Measurements from ENCODE around the gene KLHDC9. TPM values are rescaled to one million over a fixed set of nuclear protein-coding genes. Genes with fewer than 3 reads are reported as not detected.

Gene KLHDC9
- total and polyA plus RNA-seq, 9 of the 15 experiments (the other 6 are each of a cell fraction or from before 2014, with no cell fraction given): not detected

DNA sequence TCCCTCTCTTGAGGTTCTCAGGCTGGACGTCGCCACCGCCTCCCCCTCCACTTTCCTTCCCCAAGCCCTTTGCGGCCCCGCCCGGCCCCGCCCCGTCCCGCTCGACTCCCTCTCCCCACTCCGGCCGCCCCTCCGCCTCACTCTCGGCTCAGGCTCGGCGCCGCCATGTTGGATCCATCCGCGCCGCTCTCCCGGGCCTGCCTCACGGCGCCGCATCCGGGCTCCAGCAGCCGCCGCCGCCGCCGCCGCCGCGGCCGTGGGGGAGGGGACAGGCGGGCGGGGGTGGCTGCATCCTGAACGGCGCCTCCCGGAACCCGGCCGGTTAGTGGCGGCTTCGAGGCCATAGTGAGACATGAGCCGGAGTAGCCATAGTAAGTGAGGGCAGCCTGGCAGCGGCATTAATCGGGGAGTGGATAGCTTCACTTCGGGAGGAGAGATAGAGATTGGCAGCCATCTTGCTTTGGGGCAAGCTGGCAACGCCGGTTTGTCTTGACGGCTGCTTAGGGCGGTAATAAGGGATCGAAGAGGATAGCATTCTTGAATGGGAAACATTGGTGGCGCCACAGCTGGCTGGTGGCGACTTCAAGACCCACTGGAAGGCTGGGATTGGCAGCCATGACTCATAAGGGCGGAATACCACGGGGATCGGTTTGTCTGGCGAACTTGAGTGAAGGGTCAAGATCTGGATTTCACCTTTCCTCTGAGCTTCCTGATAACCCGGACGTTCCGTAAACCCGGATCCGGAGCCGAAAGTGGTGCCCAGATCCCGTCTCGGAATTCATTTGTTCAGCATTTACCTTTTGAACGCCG is 34.5 kb downstream of the KLHDC9 start, which contains the start of gene DEDD (continued):
- TF ChIP-seq, protein P1, sequence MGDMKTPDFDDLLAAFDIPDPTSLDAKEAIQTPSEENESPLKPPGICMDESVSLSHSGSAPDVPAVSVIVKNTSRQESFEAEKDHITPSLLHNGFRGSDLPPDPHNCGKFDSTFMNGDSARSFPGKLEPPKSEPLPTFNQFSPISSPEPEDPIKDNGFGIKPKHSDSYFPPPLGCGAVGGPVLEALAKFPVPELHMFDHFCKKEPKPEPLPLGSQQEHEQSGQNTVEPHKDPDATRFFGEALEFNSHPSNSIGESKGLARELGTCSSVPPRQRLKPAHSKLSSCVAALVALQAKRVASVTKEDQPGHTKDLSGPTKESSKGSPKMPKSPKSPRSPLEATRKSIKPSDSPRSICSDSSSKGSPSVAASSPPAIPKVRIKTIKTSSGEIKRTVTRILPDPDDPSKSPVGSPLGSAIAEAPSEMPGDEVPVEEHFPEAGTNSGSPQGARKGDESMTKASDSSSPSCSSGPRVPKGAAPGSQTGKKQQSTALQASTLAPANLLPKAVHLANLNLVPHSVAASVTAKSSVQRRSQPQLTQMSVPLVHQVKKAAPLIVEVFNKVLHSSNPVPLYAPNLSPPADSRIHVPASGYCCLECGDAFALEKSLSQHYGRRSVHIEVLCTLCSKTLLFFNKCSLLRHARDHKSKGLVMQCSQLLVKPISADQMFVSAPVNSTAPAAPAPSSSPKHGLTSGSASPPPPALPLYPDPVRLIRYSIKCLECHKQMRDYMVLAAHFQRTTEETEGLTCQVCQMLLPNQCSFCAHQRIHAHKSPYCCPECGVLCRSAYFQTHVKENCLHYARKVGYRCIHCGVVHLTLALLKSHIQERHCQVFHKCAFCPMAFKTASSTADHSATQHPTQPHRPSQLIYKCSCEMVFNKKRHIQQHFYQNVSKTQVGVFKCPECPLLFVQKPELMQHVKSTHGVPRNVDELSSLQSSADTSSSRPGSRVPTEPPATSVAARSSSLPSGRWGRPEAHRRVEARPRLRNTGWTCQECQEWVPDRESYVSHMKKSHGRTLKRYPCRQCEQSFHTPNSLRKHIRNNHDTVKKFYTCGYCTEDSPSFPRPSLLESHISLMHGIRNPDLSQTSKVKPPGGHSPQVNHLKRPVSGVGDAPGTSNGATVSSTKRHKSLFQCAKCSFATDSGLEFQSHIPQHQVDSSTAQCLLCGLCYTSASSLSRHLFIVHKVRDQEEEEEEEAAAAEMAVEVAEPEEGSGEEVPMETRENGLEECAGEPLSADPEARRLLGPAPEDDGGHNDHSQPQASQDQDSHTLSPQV (IDR thresholded peaks at IDR 0.05): 0 out of 2 replicates have a peak, but pooled peaks have one; percentile 31
- TF ChIP-seq, protein P2, sequence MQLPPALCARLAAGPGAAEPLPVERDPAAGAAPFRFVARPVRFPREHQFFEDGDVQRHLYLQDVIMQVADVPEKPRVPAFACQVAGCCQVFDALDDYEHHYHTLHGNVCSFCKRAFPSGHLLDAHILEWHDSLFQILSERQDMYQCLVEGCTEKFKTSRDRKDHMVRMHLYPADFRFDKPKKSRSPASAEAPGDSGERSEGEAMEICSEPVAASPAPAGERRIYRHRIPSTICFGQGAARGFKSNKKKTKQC (CRISPR knock-in tag; IDR thresholded peaks at IDR 0.05): peak; percentile 51; the same call in 1 of the 2 replicates
- TF ChIP-seq, protein P3, sequence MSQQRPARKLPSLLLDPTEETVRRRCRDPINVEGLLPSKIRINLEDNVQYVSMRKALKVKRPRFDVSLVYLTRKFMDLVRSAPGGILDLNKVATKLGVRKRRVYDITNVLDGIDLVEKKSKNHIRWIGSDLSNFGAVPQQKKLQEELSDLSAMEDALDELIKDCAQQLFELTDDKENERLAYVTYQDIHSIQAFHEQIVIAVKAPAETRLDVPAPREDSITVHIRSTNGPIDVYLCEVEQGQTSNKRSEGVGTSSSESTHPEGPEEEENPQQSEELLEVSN (IDR thresholded peaks at IDR 0.05; ENCODE audit: borderline replicate concordance in 1 of 2, extremely low read depth in 1 of 2, insufficient read depth in 1 of 2, insufficient read length in 1 of 2, low read depth in 1 of 2, low read length in 1 of 2, poor library complexity in 1 of 2, severe bottlenecking in 1 of 2): peak in 1 of 2 experiments; percentile 0
- TF ChIP-seq POLR2AphosphoS5 (IDR thresholded peaks at IDR 0.05; ENCODE audit: control insufficient read depth, insufficient read depth, low read depth, low read length) (peak; percentile 67), NCOA1 (IDR thresholded peaks at IDR 0.05; ENCODE audit: low read depth) (no peak; the same call in 1 of the 2 replicates), HDAC2 (IDR thresholded peaks at IDR 0.05) (0 out of 2 replicates have a peak, but pooled peaks have one; percentile 23), GATAD2B (IDR thresholded peaks at IDR 0.05; ENCODE audit: borderline replicate concordance) (peak; percentile 94), NRF1 (conservative IDR thresholded peaks at IDR 0.05 in 1 of 2, IDR thresholded peaks at IDR 0.05 in 1 of 2) (peak; percentile 49 to 60), HEY1 (CRISPR knock-in tag; IDR thresholded peaks at IDR 0.05; ENCODE audit: borderline replicate concordance) (no peak), NFATC3 (IDR thresholded peaks at IDR 0.05) (peak; percentile 13; the same call in 1 of the 2 replicates), CHD2 (IDR thresholded peaks at IDR 0.05; ENCODE audit: low read depth, low read length) (peak; percentile 51), MEIS2 (IDR thresholded peaks at IDR 0.05; ENCODE audit: partially characterized antibody) (peak; percentile 66), RB1 (IDR thresholded peaks at IDR 0.05; ENCODE audit: low read depth) (peak; percentile 90), DNMT1 (IDR thresholded peaks at IDR 0.05) (0 out of 2 replicates have a peak, but pooled peaks have one; percentile 10), HDAC8 (tag; IDR thresholded peaks at IDR 0.05) (peak; percentile 65; the same call in 1 of the 2 replicates), CHD1 (IDR thresholded peaks at IDR 0.05; ENCODE audit: low read length) (no peak), ESRRA (IDR thresholded peaks at IDR 0.05; ENCODE audit: borderline replicate concordance, low read depth) (peak; percentile 39; the same call in 1 of the 2 replicates), ZBTB1 (CRISPR knock-in tag; IDR thresholded peaks at IDR 0.05; ENCODE audit: borderline replicate concordance, low read depth) (0 out of 2 replicates have a peak, but pooled peaks have one; percentile 60), ZNF551 (CRISPR knock-in tag; IDR thresholded peaks at IDR 0.05) (no peak), ARID1B (IDR thresholded peaks at IDR 0.05) (peak; percentile 16; the same call in 1 of the 2 replicates), FOXJ2 (tag; IDR thresholded peaks at IDR 0.05) (peak; percentile 60; the same call in 1 of the 2 replicates), MTA1 (IDR thresholded peaks at IDR 0.05; ENCODE audit: borderline replicate concordance) (no peak), ZNF23 (CRISPR knock-in tag; IDR thresholded peaks at IDR 0.05) (no peak)

Measured in K562 (cell line).